ENCODE data around the gene CCDC188. TPM values are rescaled to one million over a fixed set of nuclear protein-coding genes. Genes with fewer than 3 reads are reported as not detected.

CCDC188 gene
- total and polyA plus RNA-seq, 2 of the 4 experiments (the other 2 are of a cell fraction) = 0.10 TPM; not detected in 1

- POLR2A ChIA-PET (ENCODE audit: unreplicated experiment) = no interaction called here
- H2BK5ac ChIP-seq (ENCODE audit: low read depth, low read length, poor library complexity, severe bottlenecking) = no peak overlapping the region
- TF ChIP-seq CEBPB (IDR thresholded peaks at IDR 0.05; ENCODE audit: low read depth, low read length) = no peak
- TF ChIP-seq CTCF (conservative IDR thresholded peaks at IDR 0.05; ENCODE audit: low read depth, low read length) = no peak
- no peak for TF ChIP-seq BHLHE40 (IDR thresholded peaks at IDR 0.05; ENCODE audit: low read depth, low read length)
- no peak for TF ChIP-seq POLR2A (IDR thresholded peaks at IDR 0.05; ENCODE audit: low read depth, low read length)
- no peak for TF ChIP-seq RCOR1 (IDR thresholded peaks at IDR 0.05; ENCODE audit: insufficient replicate concordance, low read length)
- no peak for TF ChIP-seq RFX5 (IDR thresholded peaks at IDR 0.05; ENCODE audit: low read depth, low read length)
- TF ChIP-seq CHD1 (IDR thresholded peaks at IDR 0.05; ENCODE audit: low read depth, low read length) = no peak
- TF ChIP-seq MAFK (IDR thresholded peaks at IDR 0.05; ENCODE audit: low read depth, low read length) = no peak
- no peak for TF ChIP-seq MXI1 (IDR thresholded peaks at IDR 0.05; ENCODE audit: borderline replicate concordance, low read depth, low read length)
- no peak overlapping the region for H3K56ac ChIP-seq (ENCODE audit: extremely low read depth, insufficient read depth, low read length)
- no peak overlapping the region for H3K23ac ChIP-seq (ENCODE audit: low read depth, low read length)
- WGBS, 2 experiments (ENCODE audit: extremely low coverage in 2 of 2, insufficient read length in 1 of 2) = 95% methylated on average over 6 of the region's 20 CpGs; no CpG with 5 or more reads in 1 of the 2 experiments
- H2AK5ac ChIP-seq (ENCODE audit: low read depth, low read length) = no peak overlapping the region
- H3K4me2 ChIP-seq (ENCODE audit: low read depth, low read length) = no peak overlapping the region
- H2BK15ac ChIP-seq (ENCODE audit: low read depth, low read length) = no peak overlapping the region
- BruUV-seq (replicated peaks) = no TSS peak
- H2AK9ac ChIP-seq (replicated peaks; ENCODE audit: low read depth, low read length, poor library complexity) = no peak overlapping the region
- no peak overlapping the region for H3K4ac ChIP-seq (ENCODE audit: low read depth, low read length)
- no peaks in the 10 kb centered on the region for H3K27me3 ChIP-seq (ENCODE audit: control insufficient read depth, insufficient read depth, low read length)
- H2BK20ac ChIP-seq (ENCODE audit: low read depth, low read length) = no peak overlapping the region
- H3K18ac ChIP-seq (ENCODE audit: low read depth, low read length) = no peak overlapping the region
- H4K5ac ChIP-seq (ENCODE audit: low read depth, low read length) = no peak overlapping the region
- no peak overlapping the region for H2BK120ac ChIP-seq (ENCODE audit: low read depth, low read length)
- no peaks in the 10 kb centered on the region for H3K9me3 ChIP-seq (ENCODE audit: control insufficient read depth, insufficient read depth, low read length)
- peaks cover 76% of the 10 kb centered on the region for H3K36me3 ChIP-seq (ENCODE audit: control insufficient read depth, insufficient read depth, low read length)
- H3K14ac ChIP-seq (replicated peaks; ENCODE audit: low read depth, low read length) = no peak overlapping the region
- H3K9ac ChIP-seq (ENCODE audit: low read depth, low read length) = no peak overlapping the region
- H4K91ac ChIP-seq (ENCODE audit: insufficient read depth, low read depth, low read length) = no peak overlapping the region
- in situ Hi-C loops (cut with MboI; ENCODE audit: low sequenced_read_pairs) = no loop called here
- H3K9me1 ChIP-seq (ENCODE audit: insufficient read depth, low read length) = no peaks in the 10 kb centered on the region
- intact Hi-C loops (cut with micrococcal nuclease) = no loop called here
- H4K8ac ChIP-seq (ENCODE audit: low read depth in 2 of 2, low read length in 2 of 2) = no peak overlapping the region
- dilution Hi-C loops (cut with HindIII; ENCODE audit: low sequenced_read_pairs, unreplicated experiment) = no loop called here
- DNase-seq (no peak), ATAC-seq (ENCODE audit: low read depth) (no peak)
- H4K20me1 ChIP-seq (ENCODE audit: insufficient read depth, low read length) = peaks cover 61% of the 10 kb centered on the region
- H3K4me3 ChIP-seq (ENCODE audit: insufficient read depth, low read depth, low read length) = no peak overlapping the region
- peaks cover 17 to 51% of the 10 kb centered on the region in 2 experiments for H3K79me1 ChIP-seq (ENCODE audit: low read depth in 1 of 2, low read length in 2 of 2)
- H3K27ac ChIP-seq (ENCODE audit: insufficient read depth, low read length) = no peak overlapping the region
- CTCF ChIA-PET = no interaction called here
- H2AFZ ChIP-seq (replicated peaks; ENCODE audit: low read length, poor library complexity) = no peak overlapping the region
- no peaks in the 10 kb centered on the region for H3K4me1 ChIP-seq (ENCODE audit: control insufficient read depth, insufficient read depth, low read length)
These were observed 44.5 kb downstream of the CCDC188 start for GRCh38 chr22:20106205-20106848.
